Calu3 (cell line): ENCODE results near the gene CRACR2A. TPM values are rescaled to one million over a fixed set of nuclear protein-coding genes. Genes with fewer than 3 reads are reported as not detected.

ENCODE experiments used
- BruUV-seq: library from RNA; stranded (reverse); fragments of 400-500 nt; replicated peaks from 2 replicates; lab custom pipeline; 2021; lab: Mats Ljungman, UMichigan
- CTCF ChIA-PET: fragments of 300-600 bp; sonication (Branson Sonifier 250); formaldehyde crosslinking; loops from one replicate; lab custom pipeline; 2022; ENCODE audit warnings: antibody characterized with exemption; lab: Charles Lee
- DNase-seq: peaks from one replicate; pipeline ENCODE4 v3.0.0; 2022
- H3K27ac Mint-ChIP-seq: one replicate; pipeline ENCODE4 v1.8.0; 2022; ENCODE audit warnings: mixed read lengths; ENCODE audit not compliant: unreplicated experiment
- H3K27me3 Mint-ChIP-seq: one replicate; pipeline ENCODE4 v1.8.0; 2022; ENCODE audit warnings: mixed read lengths; ENCODE audit not compliant: unreplicated experiment
- H3K36me3 Mint-ChIP-seq: one replicate; pipeline ENCODE4 v1.8.0; 2022; ENCODE audit warnings: mild to moderate bottlenecking, moderate library complexity, mixed read lengths; ENCODE audit not compliant: insufficient read depth, unreplicated experiment
- H3K4me1 Mint-ChIP-seq: one replicate; pipeline ENCODE4 v1.8.0; 2022; ENCODE audit warnings: mild to moderate bottlenecking, low read depth, mixed read lengths; ENCODE audit not compliant: unreplicated experiment
- H3K4me3 Mint-ChIP-seq: one replicate; pipeline ENCODE4 v1.8.0; 2022; ENCODE audit warnings: mild to moderate bottlenecking, low read depth, moderate library complexity, mixed read lengths; ENCODE audit not compliant: unreplicated experiment
- H3K9me3 Mint-ChIP-seq: one replicate; pipeline ENCODE4 v1.8.0; 2022; ENCODE audit warnings: low read depth, mixed read lengths; ENCODE audit not compliant: unreplicated experiment
- intact Hi-C: fragments of 100-400 bp; cut with micrococcal nuclease; formaldehyde crosslinking; loops from one replicate; pipeline ENCODE4 v1.10.0; 2022; ENCODE audit not compliant: unreplicated experiment
- total RNA-seq: library from RNA; stranded (reverse); gene quantifications from 2 replicates; pipeline ENCODE4 v1.2.3, GENCODE V29; 2022
- TF ChIP-seq, protein P1 (sequence below): fragments of 200-600 bp; IDR thresholded peaks from one replicate; pipeline ENCODE4 v1.8.0; 2022; ENCODE audit warnings: antibody characterized with exemption; ENCODE audit not compliant: unreplicated experiment

CRACR2A gene
- total RNA-seq, 1 experiment from 2014 or later, result 9.5 TPM

- CTCF ChIA-PET, result no interaction called here
- BruUV-seq, result no TSS peak
Measured at GRCh38 chr12:3580094-3580749, 172.7 kb downstream of the CRACR2A start.

DNA sequence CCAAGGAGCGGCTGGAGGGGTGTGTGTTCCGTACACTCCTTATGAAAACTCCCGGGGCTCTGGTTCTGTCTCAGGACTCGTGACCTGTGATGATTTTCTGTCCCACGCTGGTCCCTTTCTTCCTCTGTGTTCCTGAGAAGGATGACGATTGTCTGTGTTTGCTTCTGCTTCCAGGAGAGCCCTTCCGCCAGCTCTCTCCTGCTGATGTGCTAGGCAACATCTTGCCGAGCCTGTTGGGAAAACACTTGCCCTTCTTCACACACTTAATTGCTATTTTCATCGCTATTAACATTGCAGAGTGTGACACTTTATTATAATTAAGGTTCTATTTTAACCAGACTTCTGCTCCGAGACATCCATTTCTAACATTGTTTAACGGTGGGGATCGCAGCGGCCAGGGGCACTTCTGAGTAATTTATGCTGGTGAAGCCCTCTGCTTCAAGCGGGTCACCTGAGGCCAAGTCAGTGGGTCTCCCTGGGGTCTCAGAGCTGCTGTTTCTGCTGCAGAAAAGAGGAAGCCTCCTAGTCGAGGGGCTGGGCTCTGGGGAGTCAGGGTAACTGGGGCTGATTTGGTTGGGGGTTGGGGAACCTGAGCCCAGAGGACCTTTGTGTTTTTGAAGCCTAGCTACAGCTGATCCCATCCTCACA is 173.3 kb downstream of the CRACR2A start:
- no TSS peak for BruUV-seq
- no peak overlapping the region for H3K27ac Mint-ChIP-seq
- no peaks in the 10 kb centered on the region for H3K36me3 Mint-ChIP-seq
- peaks cover 100% of the 10 kb centered on the region for H3K27me3 Mint-ChIP-seq
- no peak for DNase-seq
- TF ChIP-seq, protein P1, sequence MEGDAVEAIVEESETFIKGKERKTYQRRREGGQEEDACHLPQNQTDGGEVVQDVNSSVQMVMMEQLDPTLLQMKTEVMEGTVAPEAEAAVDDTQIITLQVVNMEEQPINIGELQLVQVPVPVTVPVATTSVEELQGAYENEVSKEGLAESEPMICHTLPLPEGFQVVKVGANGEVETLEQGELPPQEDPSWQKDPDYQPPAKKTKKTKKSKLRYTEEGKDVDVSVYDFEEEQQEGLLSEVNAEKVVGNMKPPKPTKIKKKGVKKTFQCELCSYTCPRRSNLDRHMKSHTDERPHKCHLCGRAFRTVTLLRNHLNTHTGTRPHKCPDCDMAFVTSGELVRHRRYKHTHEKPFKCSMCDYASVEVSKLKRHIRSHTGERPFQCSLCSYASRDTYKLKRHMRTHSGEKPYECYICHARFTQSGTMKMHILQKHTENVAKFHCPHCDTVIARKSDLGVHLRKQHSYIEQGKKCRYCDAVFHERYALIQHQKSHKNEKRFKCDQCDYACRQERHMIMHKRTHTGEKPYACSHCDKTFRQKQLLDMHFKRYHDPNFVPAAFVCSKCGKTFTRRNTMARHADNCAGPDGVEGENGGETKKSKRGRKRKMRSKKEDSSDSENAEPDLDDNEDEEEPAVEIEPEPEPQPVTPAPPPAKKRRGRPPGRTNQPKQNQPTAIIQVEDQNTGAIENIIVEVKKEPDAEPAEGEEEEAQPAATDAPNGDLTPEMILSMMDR, result no peak
- H3K4me3 Mint-ChIP-seq, result no peak overlapping the region
- intact Hi-C loops, result no loop called here
- H3K4me1 Mint-ChIP-seq, result no peaks in the 10 kb centered on the region
- H3K9me3 Mint-ChIP-seq, result no peaks in the 10 kb centered on the region
- CTCF ChIA-PET, result no interaction called here

More at GRCh38 chr12:3580094-3580749, 172.7 kb downstream of the CRACR2A start:
- Mint-ChIP-seq H3K27ac (no peak overlapping the region), H3K27me3 (peaks cover 100% of the 10 kb centered on the region), H3K9me3 (no peaks in the 10 kb centered on the region), H3K4me1 (no peaks in the 10 kb centered on the region), H3K4me3 (no peak overlapping the region), H3K36me3 (no peaks in the 10 kb centered on the region)
- TF ChIP-seq, protein P1, result no peak
- DNase-seq, result no peak
- intact Hi-C loops, result no loop called here

DNA sequence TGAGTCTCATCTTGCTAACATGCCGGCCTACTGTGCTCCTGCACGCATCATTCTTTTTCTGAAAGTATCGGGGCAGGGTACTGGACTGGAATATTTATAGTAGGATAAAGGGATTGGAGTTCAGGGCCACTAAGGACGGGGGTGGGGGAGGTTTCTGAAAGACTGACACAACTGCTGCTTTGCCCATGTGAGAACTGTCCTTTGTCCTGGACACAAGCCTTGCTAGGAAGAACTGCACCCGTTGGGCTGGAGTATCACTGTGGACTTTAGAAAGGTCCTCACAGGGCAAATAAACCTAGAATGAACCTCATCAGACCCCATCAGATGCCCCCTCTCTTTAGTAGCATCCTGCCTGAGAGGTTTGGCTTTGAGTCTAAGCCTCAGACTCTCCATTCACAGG is 174.4 kb downstream of the CRACR2A start:
- H3K4me1 Mint-ChIP-seq, result no peaks in the 10 kb centered on the region
- TF ChIP-seq, protein P1, result no peak
- no TSS peak for BruUV-seq
- H3K27me3 Mint-ChIP-seq, result peaks cover 100% of the 10 kb centered on the region
- no peaks in the 10 kb centered on the region for H3K9me3 Mint-ChIP-seq
- intact Hi-C loops, result no loop called here
- no peak overlapping the region for H3K4me3 Mint-ChIP-seq
- H3K36me3 Mint-ChIP-seq, result no peaks in the 10 kb centered on the region
- DNase-seq, result no peak
- CTCF ChIA-PET, result no interaction called here
- no peak overlapping the region for H3K27ac Mint-ChIP-seq

DNA sequence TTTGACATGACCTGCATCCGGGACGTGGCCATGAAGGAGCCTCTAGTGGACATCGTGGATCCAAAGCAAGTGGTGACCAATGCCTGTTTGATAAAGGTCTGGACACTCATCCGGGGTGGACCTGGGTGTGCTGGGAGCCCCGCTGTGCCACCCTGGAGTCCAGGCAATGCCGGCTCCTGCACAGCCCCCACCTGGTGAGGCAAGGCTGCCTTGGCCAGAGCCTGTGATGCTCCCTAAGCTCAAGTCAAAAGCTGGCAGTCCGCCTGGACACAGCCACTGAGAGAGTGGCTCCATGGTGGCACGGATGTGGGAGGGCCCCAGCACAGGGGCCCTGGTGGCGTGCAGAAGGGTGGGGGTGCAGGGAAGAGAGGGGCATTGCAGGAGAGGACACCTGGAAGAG is 176.0 kb downstream of the CRACR2A start:
- Mint-ChIP-seq H3K4me1 (no peaks in the 10 kb centered on the region), H3K27ac (no peak overlapping the region), H3K27me3 (peaks cover 100% of the 10 kb centered on the region), H3K4me3 (no peak overlapping the region), H3K36me3 (no peaks in the 10 kb centered on the region), H3K9me3 (no peaks in the 10 kb centered on the region)
- intact Hi-C loops, result no loop called here
- BruUV-seq, result no TSS peak
- TF ChIP-seq, protein P1, result no peak
- no peak for DNase-seq
- CTCF ChIA-PET, result no interaction called here
